Chondrocyte (in vitro differentiated cells): ENCODE measurements around the gene GAS6. TPM values are rescaled to one million over a fixed set of nuclear protein-coding genes. Genes with fewer than 3 reads are reported as not detected.

Source experiments
- DNase-seq: peaks from one replicate; pipeline ENCODE4 v3.0.0; 2021; ENCODE audit warnings: mixed read lengths, low spot score
- H3K27ac Mint-ChIP-seq: one replicate; pipeline ENCODE4 v1.8.0; 2021; ENCODE audit warnings: mild to moderate bottlenecking, moderate library complexity, mixed read lengths; ENCODE audit not compliant: unreplicated experiment
- H3K27me3 Mint-ChIP-seq: 2 replicates; pipeline ENCODE4 v1.8.0; 2021; ENCODE audit warnings: low read depth, mixed read lengths
- H3K36me3 Mint-ChIP-seq: 2 replicates; pipeline ENCODE4 v1.8.0; 2021; ENCODE audit warnings: low read depth, mixed read lengths
- H3K4me1 Mint-ChIP-seq: 2 replicates; pipeline ENCODE4 v1.8.0; 2021; ENCODE audit warnings: low read depth, mild to moderate bottlenecking, mixed read lengths
- H3K4me3 Mint-ChIP-seq: one replicate; pipeline ENCODE4 v1.8.0; 2021; ENCODE audit warnings: mild to moderate bottlenecking, moderate library complexity, mixed read lengths; ENCODE audit not compliant: unreplicated experiment
- H3K9me3 Mint-ChIP-seq: 2 replicates; pipeline ENCODE4 v1.8.0; 2021; ENCODE audit warnings: low read depth, mixed read lengths
- total RNA-seq: library from RNA; stranded (reverse); gene quantifications from 3 replicates; pipeline ENCODE4 v1.2.1, GENCODE V29; 2021
- TF ChIP-seq, protein P1 (sequence below): fragments of 200-600 bp; sonication (generic); IDR thresholded peaks from 2 replicates; pipeline ENCODE4 v1.5.0; 2021; ENCODE audit warnings: antibody characterized with exemption, mild to moderate bottlenecking, moderate library complexity

The GAS6 gene
- total RNA-seq, 1 donor from 2014 or later: 111 TPM

DNA sequence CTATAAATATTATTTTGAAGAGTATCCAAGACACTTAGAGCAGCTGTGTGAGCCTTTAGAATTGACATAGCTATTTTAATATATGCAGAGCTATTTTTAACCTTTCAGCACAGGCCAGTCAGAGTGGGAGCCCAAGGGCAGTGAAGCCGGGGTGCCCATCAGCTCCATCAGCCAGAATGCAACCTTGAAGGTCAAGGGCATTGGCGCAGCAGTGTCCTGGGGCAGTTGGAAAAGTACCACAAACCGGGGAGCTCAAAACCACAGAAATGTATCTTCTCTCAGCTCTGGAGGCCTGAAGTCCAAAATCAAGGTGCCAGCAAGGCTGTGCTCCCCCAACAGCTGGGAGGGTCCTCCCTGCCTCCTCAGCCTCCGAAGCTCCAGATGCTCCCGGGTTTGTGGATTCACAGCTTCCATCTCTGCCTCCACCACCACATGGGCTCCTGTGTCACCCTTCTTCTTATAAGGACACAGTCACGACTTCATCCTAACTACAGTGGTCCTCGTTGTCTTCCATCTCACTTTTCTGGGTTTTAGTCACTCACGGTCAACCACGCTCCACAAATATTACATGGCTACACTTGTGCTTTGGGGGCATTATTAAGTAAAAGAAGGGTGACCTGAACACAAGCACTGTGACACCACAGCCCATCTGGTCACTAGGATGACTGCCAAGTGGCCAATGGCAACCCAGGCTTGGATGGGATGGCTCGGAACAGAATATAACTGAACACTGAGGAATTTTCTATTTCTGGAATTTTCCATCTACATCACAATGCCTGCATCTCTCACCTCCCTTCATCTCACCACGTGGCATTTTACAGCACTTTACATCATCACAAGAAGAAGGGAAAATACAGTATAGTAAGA lies 15.9 kb upstream of the GAS6 start:
- peaks cover 2% of the 10 kb centered on the region for H3K27me3 Mint-ChIP-seq
- TF ChIP-seq, protein P1, sequence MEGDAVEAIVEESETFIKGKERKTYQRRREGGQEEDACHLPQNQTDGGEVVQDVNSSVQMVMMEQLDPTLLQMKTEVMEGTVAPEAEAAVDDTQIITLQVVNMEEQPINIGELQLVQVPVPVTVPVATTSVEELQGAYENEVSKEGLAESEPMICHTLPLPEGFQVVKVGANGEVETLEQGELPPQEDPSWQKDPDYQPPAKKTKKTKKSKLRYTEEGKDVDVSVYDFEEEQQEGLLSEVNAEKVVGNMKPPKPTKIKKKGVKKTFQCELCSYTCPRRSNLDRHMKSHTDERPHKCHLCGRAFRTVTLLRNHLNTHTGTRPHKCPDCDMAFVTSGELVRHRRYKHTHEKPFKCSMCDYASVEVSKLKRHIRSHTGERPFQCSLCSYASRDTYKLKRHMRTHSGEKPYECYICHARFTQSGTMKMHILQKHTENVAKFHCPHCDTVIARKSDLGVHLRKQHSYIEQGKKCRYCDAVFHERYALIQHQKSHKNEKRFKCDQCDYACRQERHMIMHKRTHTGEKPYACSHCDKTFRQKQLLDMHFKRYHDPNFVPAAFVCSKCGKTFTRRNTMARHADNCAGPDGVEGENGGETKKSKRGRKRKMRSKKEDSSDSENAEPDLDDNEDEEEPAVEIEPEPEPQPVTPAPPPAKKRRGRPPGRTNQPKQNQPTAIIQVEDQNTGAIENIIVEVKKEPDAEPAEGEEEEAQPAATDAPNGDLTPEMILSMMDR: no peak
- no peak overlapping the region for H3K27ac Mint-ChIP-seq
- DNase-seq: no peak
- H3K4me3 Mint-ChIP-seq: no peak overlapping the region
- H3K36me3 Mint-ChIP-seq: no peaks in the 10 kb centered on the region
- no peaks in the 10 kb centered on the region for H3K9me3 Mint-ChIP-seq
- H3K4me1 Mint-ChIP-seq: peaks cover 34% of the 10 kb centered on the region

DNA sequence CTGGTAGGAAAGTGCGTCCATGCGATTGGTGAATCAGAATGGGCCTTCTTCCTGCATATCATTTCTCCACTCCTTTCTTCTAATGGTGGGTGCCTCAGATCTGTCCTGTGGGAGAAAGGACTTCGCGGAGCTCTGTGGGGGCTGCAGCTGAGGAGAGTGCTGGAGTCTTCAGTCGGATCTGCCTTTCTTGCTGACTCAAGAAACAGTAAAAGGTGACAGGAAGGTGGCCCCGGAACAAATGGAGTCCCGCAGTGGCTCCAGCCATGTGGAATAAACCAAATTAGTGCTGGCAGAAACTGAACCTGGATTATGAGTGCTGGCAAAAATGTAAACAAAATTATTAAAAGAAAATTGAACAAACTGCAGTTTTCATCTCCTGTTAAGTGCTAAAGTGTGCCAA lies 15.1 kb upstream of the GAS6 start:
- Mint-ChIP-seq H3K36me3 (no peaks in the 10 kb centered on the region), H3K27ac (no peak overlapping the region), H3K27me3 (peaks cover 2% of the 10 kb centered on the region), H3K4me3 (no peak overlapping the region), H3K9me3 (no peaks in the 10 kb centered on the region), H3K4me1 (peaks cover 34% of the 10 kb centered on the region)
- TF ChIP-seq, protein P1: no peak
- no peak for DNase-seq

DNA sequence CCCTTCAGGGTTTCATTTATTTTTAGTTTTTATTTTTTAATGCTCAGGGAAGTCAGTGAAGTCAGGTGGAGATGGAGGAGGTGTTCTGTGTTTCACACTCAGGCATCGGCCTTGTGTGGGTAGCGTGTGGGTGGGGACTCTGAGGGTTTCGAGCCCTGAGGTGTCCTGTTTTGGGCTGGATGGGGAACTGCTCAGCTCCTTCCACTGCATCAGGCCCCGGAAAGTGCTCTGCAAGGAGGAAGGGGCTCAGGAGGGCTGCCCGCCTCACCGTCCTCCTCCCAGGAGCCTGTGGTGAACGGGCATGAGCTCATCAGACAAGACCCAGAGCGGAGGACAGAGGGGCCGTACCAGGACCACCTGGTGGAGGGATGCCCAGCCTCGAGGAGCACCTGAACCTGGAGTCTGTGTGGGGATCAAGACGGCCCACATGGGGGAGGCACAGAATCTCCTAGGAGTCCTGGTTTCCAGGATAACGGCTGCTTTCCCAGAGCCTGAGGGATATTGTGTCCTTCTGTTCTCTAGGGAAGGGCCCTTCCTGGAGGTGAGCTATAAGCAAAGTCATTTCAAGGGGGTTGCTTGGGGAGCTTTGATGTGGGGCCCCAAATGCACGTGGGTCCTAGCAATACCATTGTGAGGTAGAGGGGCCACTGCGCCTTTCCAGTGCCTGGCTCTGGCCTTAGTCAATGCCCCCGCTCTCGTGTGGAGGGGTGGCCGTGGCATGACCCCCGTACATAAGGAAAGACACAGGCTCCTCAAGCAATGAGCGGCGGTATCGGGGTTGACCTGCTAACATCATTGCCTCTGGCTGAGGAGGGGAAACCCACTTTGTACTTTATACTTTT lies 13.5 kb upstream of the GAS6 start:
- H3K4me3 Mint-ChIP-seq: no peak overlapping the region
- H3K36me3 Mint-ChIP-seq: no peaks in the 10 kb centered on the region
- H3K27me3 Mint-ChIP-seq: peaks cover 12% of the 10 kb centered on the region
- TF ChIP-seq, protein P1: no peak
- H3K27ac Mint-ChIP-seq: no peak overlapping the region
- H3K9me3 Mint-ChIP-seq: no peaks in the 10 kb centered on the region
- peaks cover 27% of the 10 kb centered on the region for H3K4me1 Mint-ChIP-seq
- no peak for DNase-seq

DNA sequence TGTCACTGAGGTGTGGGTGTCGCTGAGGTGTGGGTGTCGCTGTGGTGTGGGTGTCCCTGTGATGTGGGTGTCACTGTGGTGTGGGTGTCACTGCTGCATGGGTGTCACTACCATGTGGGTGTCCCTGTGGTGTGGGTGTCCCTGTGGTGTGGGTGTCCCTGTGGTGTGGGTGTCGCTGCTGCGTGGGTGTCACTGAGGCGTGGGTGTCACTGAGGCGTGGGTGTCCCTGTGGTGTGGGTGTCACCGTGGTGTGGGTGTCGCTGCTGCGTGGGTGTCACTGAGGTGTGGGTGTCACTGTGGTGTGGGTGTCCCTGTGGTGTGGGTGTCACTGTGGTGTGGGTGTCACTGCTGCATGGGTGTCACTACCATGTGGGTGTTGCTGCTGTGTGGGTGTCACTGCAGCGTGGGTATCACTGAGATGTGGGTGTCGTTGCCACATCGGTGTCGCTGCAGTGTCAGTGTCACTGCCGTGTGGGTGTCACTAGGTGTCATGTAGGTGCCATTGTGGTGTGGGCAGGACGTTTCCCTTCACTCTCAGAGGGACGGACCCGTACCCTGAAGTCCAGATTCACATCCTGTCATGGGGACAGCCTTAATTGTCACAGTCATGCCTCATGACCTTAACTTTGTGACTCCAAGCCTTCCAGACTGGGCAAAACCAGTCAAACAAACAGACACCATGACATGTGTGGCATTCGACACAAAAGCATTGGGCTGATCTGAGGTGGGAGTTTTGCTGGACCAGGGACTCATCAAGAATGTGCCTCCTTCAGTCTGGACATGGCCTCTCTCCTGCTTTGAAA lies 12.7 kb upstream of the GAS6 start:
- TF ChIP-seq, protein P1: no peak
- H3K27ac Mint-ChIP-seq: no peak overlapping the region
- H3K36me3 Mint-ChIP-seq: no peaks in the 10 kb centered on the region
- H3K4me3 Mint-ChIP-seq: no peak overlapping the region
- H3K9me3 Mint-ChIP-seq: no peaks in the 10 kb centered on the region
- peaks cover 19% of the 10 kb centered on the region for H3K4me1 Mint-ChIP-seq
- H3K27me3 Mint-ChIP-seq: peaks cover 12% of the 10 kb centered on the region
- no peak for DNase-seq

DNA sequence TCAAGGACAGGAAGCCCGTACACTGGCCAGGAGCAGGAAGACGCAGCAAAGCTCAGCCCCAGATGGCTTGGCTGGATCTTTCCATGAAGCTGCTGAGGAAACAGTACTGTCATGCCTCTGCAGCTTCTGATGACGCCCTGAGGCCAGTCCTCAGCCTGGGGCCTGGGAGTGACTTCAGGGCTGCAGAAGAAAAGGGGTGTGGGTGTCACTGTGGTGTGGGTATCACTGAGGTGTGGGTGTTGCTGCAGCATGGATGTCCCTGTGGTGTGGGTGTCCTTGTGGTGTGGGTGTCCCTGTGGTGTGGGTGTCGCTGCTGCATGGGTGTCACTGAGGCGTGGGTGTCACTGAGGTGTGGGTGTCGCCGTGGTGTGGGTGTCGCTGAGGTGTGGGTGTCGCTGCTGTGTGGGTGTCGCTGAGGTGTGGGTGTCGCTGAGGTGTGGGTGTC lies 12.0 kb upstream of the GAS6 start:
- Mint-ChIP-seq H3K36me3 (no peaks in the 10 kb centered on the region), H3K9me3 (no peaks in the 10 kb centered on the region), H3K4me3 (no peak overlapping the region), H3K27me3 (peaks cover 12% of the 10 kb centered on the region), H3K27ac (no peak overlapping the region), H3K4me1 (peaks cover 13% of the 10 kb centered on the region)
- DNase-seq: no peak
- TF ChIP-seq, protein P1: no peak
